Type B pancreatic cell (in vitro differentiated cells): Measurements from ENCODE around the gene DDAH1. TPM values are rescaled to one million over a fixed set of nuclear protein-coding genes. Genes with fewer than 3 reads are reported as not detected.
A peak's percentile ranks its signal among the peaks of the same experiment; 100 is the strongest.

ENCODE experiments used
- DNase-seq: peaks from one replicate; pipeline ENCODE4 v3.0.0; 2021; ENCODE audit warnings: mixed read lengths; ENCODE audit not compliant: unreplicated experiment; ENCODE audit errors: extremely low spot score
- H3K27ac Mint-ChIP-seq: 2 replicates; pipeline ENCODE4 v1.8.0; 2021; ENCODE audit warnings: mild to moderate bottlenecking, mixed read lengths
- H3K27me3 Mint-ChIP-seq: 2 replicates; pipeline ENCODE4 v1.8.0; 2021; ENCODE audit warnings: mixed read lengths
- H3K36me3 Mint-ChIP-seq: 2 replicates; pipeline ENCODE4 v1.8.0; 2021; ENCODE audit warnings: mixed read lengths
- H3K4me1 Mint-ChIP-seq: one replicate; pipeline ENCODE4 v1.8.0; 2021; ENCODE audit warnings: mixed read lengths; ENCODE audit not compliant: unreplicated experiment
- H3K4me3 Mint-ChIP-seq: 2 replicates; pipeline ENCODE4 v1.8.0; 2021; ENCODE audit warnings: mild to moderate bottlenecking, mixed read lengths
- H3K9me3 Mint-ChIP-seq: 2 replicates; pipeline ENCODE4 v1.8.0; 2021; ENCODE audit warnings: mixed read lengths
- CTCF ChIP-seq: fragments of 200-600 bp; sonication (generic); conservative IDR thresholded peaks from 2 replicates; pipeline ENCODE4 v1.5.0; 2021; ENCODE audit warnings: antibody characterized with exemption, mild to moderate bottlenecking
- total RNA-seq: library from RNA; stranded (reverse); gene quantifications from 2 replicates; pipeline ENCODE4 v1.2.1, GENCODE V29; 2021; ENCODE audit warnings: low replicate concordance

DDAH1 gene
- total RNA-seq, 1 donor from 2014 or later, result 28.6 TPM

GRCh38 chr1:85404408-85404807 is 60.6 kb downstream of the DDAH1 start:
- no peak for DNase-seq
- H3K27me3 Mint-ChIP-seq, result no peaks in the 10 kb centered on the region
- peaks cover 5% of the 10 kb centered on the region for H3K36me3 Mint-ChIP-seq
- TF ChIP-seq CTCF, result no peak
- no peaks in the 10 kb centered on the region for H3K9me3 Mint-ChIP-seq
- H3K27ac Mint-ChIP-seq, result no peak overlapping the region
- no peak overlapping the region for H3K4me3 Mint-ChIP-seq
- peaks cover 9% of the 10 kb centered on the region for H3K4me1 Mint-ChIP-seq

- no peaks in the 10 kb centered on the region for H3K9me3 Mint-ChIP-seq
- TF ChIP-seq CTCF, result peak; percentile 41
- H3K27ac Mint-ChIP-seq, result no peak overlapping the region
- no peak for DNase-seq
- H3K4me3 Mint-ChIP-seq, result no peak overlapping the region
- H3K27me3 Mint-ChIP-seq, result no peaks in the 10 kb centered on the region
- H3K4me1 Mint-ChIP-seq, result peaks cover 9% of the 10 kb centered on the region
- no peaks in the 10 kb centered on the region for H3K36me3 Mint-ChIP-seq
These were observed 66.4 kb downstream of the DDAH1 start for GRCh38 chr1:85398391-85399064.

- H3K27ac Mint-ChIP-seq, result no peak overlapping the region
- H3K9me3 Mint-ChIP-seq, result no peaks in the 10 kb centered on the region
- DNase-seq, result no peak
- H3K4me1 Mint-ChIP-seq, result peaks cover 9% of the 10 kb centered on the region
- no peak overlapping the region for H3K4me3 Mint-ChIP-seq
- no peaks in the 10 kb centered on the region for H3K27me3 Mint-ChIP-seq
- no peaks in the 10 kb centered on the region for H3K36me3 Mint-ChIP-seq
- TF ChIP-seq CTCF, result no peak
These were observed 67.4 kb downstream of the DDAH1 start for GRCh38 chr1:85397490-85398032.

- Mint-ChIP-seq H3K27ac (no peak overlapping the region), H3K4me1 (peaks cover 9% of the 10 kb centered on the region), H3K9me3 (no peaks in the 10 kb centered on the region), H3K36me3 (no peaks in the 10 kb centered on the region), H3K27me3 (no peaks in the 10 kb centered on the region), H3K4me3 (no peak overlapping the region)
- DNase-seq, result no peak
- TF ChIP-seq CTCF, result no peak
These were observed 68.8 kb downstream of the DDAH1 start for GRCh38 chr1:85396194-85396593.

- Mint-ChIP-seq H3K9me3 (no peaks in the 10 kb centered on the region), H3K4me1 (peaks cover 9% of the 10 kb centered on the region), H3K36me3 (peaks cover 3% of the 10 kb centered on the region), H3K27ac (no peak overlapping the region), H3K4me3 (no peak overlapping the region), H3K27me3 (no peaks in the 10 kb centered on the region)
- DNase-seq, result no peak
- TF ChIP-seq CTCF, result no peak
These were observed 70.8 kb downstream of the DDAH1 start for GRCh38 chr1:85394130-85394529.
